Upper lobe of left lung (tissue), 4 donors: ENCODE data around the gene GRK5.

Experiments used
- CTCF ChIP-seq, 6 experiments: fragments of 450-650 bp in 4 of 6; fragments of 200-600 bp in 2 of 6; sonication (generic) in 2 of 6; IDR thresholded peaks; one replicate each; pipeline ENCODE4 v1.5.1; 2016 to 2019; ENCODE audit warnings: antibody characterized with exemption in 6 of 6
- POLR2AphosphoS5 ChIP-seq, 2 donors: sonication (generic); formaldehyde crosslinking; IDR thresholded peaks; one replicate each; pipeline ENCODE4 v1.5.1; 2017; ENCODE audit warnings: antibody characterized with exemption in 2 of 2

- TF ChIP-seq POLR2AphosphoS5 (IDR thresholded peaks at IDR 0.05): no peak
- TF ChIP-seq CTCF (IDR thresholded peaks at IDR 0.05): no peak
Measured at GRCh38 chr10:119298810-119299209, 91.4 kb downstream of the GRK5 start.
